IgD-negative memory B cell (primary cell): Measurements from ENCODE around the gene TMEM191C. TPM values are rescaled to one million over a fixed set of nuclear protein-coding genes. Genes with fewer than 3 reads are reported as not detected.
"Not testable (repeated sequence)": the region's sequence is repeated elsewhere in the genome, so short reads cannot be mapped to it uniquely, and the experiment has no call there.

Source experiments
- H3K27ac Mint-ChIP-seq, 3 donors: one replicate each; pipeline ENCODE4 v1.8.0; 2020 to 2022; ENCODE audit warnings: mild to moderate bottlenecking in 3 of 3, mixed read lengths in 3 of 3, moderate library complexity in 1 of 3
- H3K27me3 Mint-ChIP-seq: one replicate; pipeline ENCODE4 v1.8.0; 2021; ENCODE audit warnings: mixed read lengths
- H3K36me3 Mint-ChIP-seq: one replicate; pipeline ENCODE4 v1.8.0; 2020; ENCODE audit warnings: mild to moderate bottlenecking, mixed read lengths
- H3K4me1 Mint-ChIP-seq, 3 donors: one replicate each; pipeline ENCODE4 v1.8.0; 2020 to 2022; ENCODE audit warnings: mixed read lengths in 3 of 3, mild to moderate bottlenecking in 1 of 3
- H3K4me3 Mint-ChIP-seq, 4 donors: one replicate each; pipeline ENCODE4 v1.8.0; 2020 to 2022; ENCODE audit warnings: mild to moderate bottlenecking in 4 of 4, mixed read lengths in 4 of 4, moderate library complexity in 3 of 4
- H3K9me3 Mint-ChIP-seq, 3 donors: one replicate each; pipeline ENCODE4 v1.8.0; 2020 to 2021; ENCODE audit warnings: mixed read lengths in 3 of 3, mild to moderate bottlenecking in 1 of 3
- polyA plus RNA-seq: library from polyadenylated mRNA; unstranded; fragments of 300-500 nt; fragmentation: Illumina TruSeq; gene quantifications from one replicate; pipeline ENCODE4 v1.2.3, GENCODE V29; 2021

TMEM191C gene
- 1.3 TPM for polyA plus RNA-seq

GRCh38 chr22:21467337-21468193 lies at the start of gene TMEM191C:
Gene TMEM191C, plus strand, starts transcription at chr22:21467387. Its CDS starts 73 bp downstream, at chr22:21467460.
- Mint-ChIP-seq H3K4me3 (peak within 1 kb of the TSS; percentile 86 to 97 (median 92)), H3K27ac (peak within 1 kb of the TSS; percentile 74 to 98 (median 90))
- H3K4me1 Mint-ChIP-seq, H3K9me3 Mint-ChIP-seq, H3K36me3 Mint-ChIP-seq, H3K27me3 Mint-ChIP-seq: not testable (repeated sequence)

- H3K4me3 Mint-ChIP-seq, result peak overlapping the region in 2 of 4 donors; percentile 68
- H3K27me3 Mint-ChIP-seq, H3K4me1 Mint-ChIP-seq, H3K36me3 Mint-ChIP-seq, H3K27ac Mint-ChIP-seq, H3K9me3 Mint-ChIP-seq: not testable (repeated sequence)
Measured at GRCh38 chr22:21417853-21418252, 49.3 kb upstream of the TMEM191C start.

GRCh38 chr22:21418974-21419638 lies 48.1 kb upstream of the TMEM191C start:
- not testable (repeated sequence) for H3K27me3 Mint-ChIP-seq, H3K9me3 Mint-ChIP-seq, H3K27ac Mint-ChIP-seq, H3K36me3 Mint-ChIP-seq, H3K4me1 Mint-ChIP-seq, H3K4me3 Mint-ChIP-seq

- H3K4me1 Mint-ChIP-seq, H3K27ac Mint-ChIP-seq, H3K9me3 Mint-ChIP-seq, H3K36me3 Mint-ChIP-seq, H3K27me3 Mint-ChIP-seq, H3K4me3 Mint-ChIP-seq: not testable (repeated sequence)
Measured at GRCh38 chr22:21420180-21420763, 46.9 kb upstream of the TMEM191C start.

- H3K4me3 Mint-ChIP-seq, H3K9me3 Mint-ChIP-seq, H3K27ac Mint-ChIP-seq, H3K27me3 Mint-ChIP-seq, H3K4me1 Mint-ChIP-seq, H3K36me3 Mint-ChIP-seq: not testable (repeated sequence)
Measured at GRCh38 chr22:21424084-21424709, 43.0 kb upstream of the TMEM191C start.

GRCh38 chr22:21434378-21435233 lies 32.6 kb upstream of the TMEM191C start:
- not testable (repeated sequence) for H3K27me3 Mint-ChIP-seq, H3K9me3 Mint-ChIP-seq, H3K4me3 Mint-ChIP-seq, H3K27ac Mint-ChIP-seq, H3K36me3 Mint-ChIP-seq, H3K4me1 Mint-ChIP-seq

- not testable (repeated sequence) for H3K4me3 Mint-ChIP-seq, H3K27me3 Mint-ChIP-seq, H3K4me1 Mint-ChIP-seq, H3K9me3 Mint-ChIP-seq, H3K27ac Mint-ChIP-seq, H3K36me3 Mint-ChIP-seq
Measured at GRCh38 chr22:21435998-21436810, 31.0 kb upstream of the TMEM191C start.

- not testable (repeated sequence) for H3K27ac Mint-ChIP-seq, H3K36me3 Mint-ChIP-seq, H3K4me3 Mint-ChIP-seq, H3K27me3 Mint-ChIP-seq, H3K4me1 Mint-ChIP-seq, H3K9me3 Mint-ChIP-seq
Measured at GRCh38 chr22:21438013-21438412, 29.2 kb upstream of the TMEM191C start.

GRCh38 chr22:21440018-21440636 lies 27.1 kb upstream of the TMEM191C start:
- H3K4me3 Mint-ChIP-seq, H3K27ac Mint-ChIP-seq, H3K36me3 Mint-ChIP-seq, H3K9me3 Mint-ChIP-seq, H3K4me1 Mint-ChIP-seq, H3K27me3 Mint-ChIP-seq: not testable (repeated sequence)

GRCh38 chr22:21440676-21441075 lies 26.5 kb upstream of the TMEM191C start:
- H3K27me3 Mint-ChIP-seq, H3K4me1 Mint-ChIP-seq, H3K27ac Mint-ChIP-seq, H3K36me3 Mint-ChIP-seq, H3K4me3 Mint-ChIP-seq, H3K9me3 Mint-ChIP-seq: not testable (repeated sequence)

- H3K36me3 Mint-ChIP-seq, H3K4me1 Mint-ChIP-seq, H3K9me3 Mint-ChIP-seq, H3K27me3 Mint-ChIP-seq, H3K4me3 Mint-ChIP-seq, H3K27ac Mint-ChIP-seq: not testable (repeated sequence)
Measured at GRCh38 chr22:21441170-21441569, 26.0 kb upstream of the TMEM191C start.

- H3K4me3 Mint-ChIP-seq, H3K27me3 Mint-ChIP-seq, H3K27ac Mint-ChIP-seq, H3K4me1 Mint-ChIP-seq, H3K36me3 Mint-ChIP-seq, H3K9me3 Mint-ChIP-seq: not testable (repeated sequence)
Measured at GRCh38 chr22:21442123-21442522, 25.1 kb upstream of the TMEM191C start.

GRCh38 chr22:21442646-21443045 lies 24.5 kb upstream of the TMEM191C start:
- not testable (repeated sequence) for H3K27ac Mint-ChIP-seq, H3K27me3 Mint-ChIP-seq, H3K4me3 Mint-ChIP-seq, H3K36me3 Mint-ChIP-seq, H3K9me3 Mint-ChIP-seq, H3K4me1 Mint-ChIP-seq
